Kidney glomerular epithelial cell (primary cell): ENCODE measurements around the gene AGPS.
"Not testable (repeated sequence)": the region's sequence is repeated elsewhere in the genome, so short reads cannot be mapped to it uniquely, and the experiment has no call there.

ENCODE experiments used
- DNase-seq: peaks from one replicate; lab custom pipeline; 2025; lab: John Stamatoyannopoulos, UW

AGPS gene

DNA sequence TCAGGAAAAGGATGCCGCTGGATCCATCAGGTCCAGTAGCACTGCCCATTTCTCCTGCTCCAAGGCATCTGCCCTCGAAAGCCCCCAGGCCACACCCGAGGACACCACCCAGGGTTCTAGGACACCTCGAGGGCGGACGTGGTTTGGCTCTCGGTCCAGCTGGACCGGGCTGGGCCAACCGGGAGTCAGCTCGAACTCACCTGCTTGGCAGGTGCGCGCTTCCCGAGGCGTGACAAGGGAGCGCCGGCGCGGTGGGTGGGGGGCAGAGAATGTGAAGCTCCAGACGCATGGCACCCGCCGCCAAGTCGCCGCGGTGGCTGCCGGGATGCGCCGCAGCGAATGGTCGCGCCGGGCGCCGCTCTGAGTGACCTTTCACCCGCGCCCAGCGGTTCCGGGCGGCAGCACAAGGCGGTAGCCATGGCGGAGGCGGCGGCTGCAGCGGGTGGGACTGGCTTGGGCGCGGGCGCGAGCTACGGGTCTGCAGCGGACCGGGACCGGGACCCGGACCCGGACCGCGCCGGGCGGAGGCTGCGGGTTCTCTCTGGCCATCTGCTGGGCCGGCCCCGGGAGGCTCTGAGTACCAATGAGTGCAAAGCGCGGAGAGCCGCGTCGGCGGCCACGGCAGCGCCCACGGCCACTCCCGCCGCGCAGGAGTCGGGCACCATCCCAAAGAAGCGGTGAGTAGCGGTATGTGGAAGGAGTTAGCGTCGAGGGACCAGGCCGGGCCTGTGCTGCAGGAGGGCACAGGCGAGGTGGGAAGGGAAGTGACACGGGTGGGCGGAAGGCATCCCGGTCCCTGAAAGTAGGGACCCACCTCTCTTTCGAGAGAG, at the start of gene AGPS:
Gene AGPS (plus strand): TSS at position 401 of the 830 bp plus-strand sequence. CDS start 17 bp downstream, at position 418.
- peak; percentile 70 for DNase-seq

DNA sequence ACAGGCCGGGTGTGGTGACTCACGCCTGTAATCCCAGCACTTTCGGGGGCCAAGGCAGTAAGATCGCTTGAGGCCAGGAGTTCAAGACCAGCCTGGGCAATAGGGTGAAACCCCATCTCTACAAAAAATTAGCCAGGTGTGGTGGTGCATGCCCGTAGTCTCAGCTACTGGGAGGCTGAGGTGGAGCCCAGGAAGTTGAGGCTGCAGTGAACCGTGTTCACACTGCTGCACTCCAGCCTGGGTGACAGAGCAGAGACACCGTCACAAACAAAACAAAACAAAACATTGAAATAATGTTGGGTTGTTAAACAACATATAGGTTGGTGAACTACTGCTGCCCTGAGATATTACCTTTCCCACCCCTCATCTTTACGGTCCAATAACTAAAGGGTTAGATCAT, 48.8 kb upstream of the AGPS start:
- no peak for DNase-seq

DNA sequence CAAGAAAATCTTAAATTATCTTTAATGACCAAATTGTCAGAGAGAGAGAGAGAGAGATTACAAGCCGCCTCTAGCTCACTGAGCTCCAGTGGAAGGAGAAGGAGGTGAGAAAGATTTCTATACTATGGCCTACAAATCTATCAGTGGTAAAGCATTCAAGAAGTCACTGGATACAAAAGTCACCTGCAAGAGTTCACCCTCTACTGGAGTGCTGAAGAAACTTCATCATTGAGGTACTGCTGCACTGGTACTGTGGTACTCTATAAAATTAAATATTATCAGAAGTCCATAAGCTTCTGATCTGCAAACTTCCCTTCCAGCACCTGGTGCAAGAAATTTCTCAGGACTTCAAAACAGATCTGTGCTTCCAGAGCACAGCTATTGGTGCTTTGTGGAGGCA, 48.3 kb upstream of the AGPS start:
- DNase-seq = no peak

DNA sequence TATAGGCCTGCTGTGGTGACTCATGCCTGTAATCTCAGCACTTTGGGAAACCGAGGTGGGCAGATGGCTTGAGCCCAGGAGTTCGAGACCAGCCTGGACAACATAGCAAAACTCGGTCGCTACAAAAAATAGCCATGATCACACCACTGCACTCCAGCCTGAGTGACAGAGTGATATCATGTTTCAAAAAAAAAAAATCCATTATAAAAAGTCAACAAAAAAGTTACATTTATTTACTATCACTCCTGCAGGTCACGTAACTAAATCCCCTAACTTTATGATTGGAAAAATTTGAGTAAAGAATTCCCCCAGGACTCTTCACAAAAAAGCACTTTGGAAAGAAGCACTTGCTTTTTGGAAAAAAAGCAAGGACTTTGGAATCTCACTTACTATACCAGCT, 46.4 kb upstream of the AGPS start:
- DNase-seq = no peak

DNA sequence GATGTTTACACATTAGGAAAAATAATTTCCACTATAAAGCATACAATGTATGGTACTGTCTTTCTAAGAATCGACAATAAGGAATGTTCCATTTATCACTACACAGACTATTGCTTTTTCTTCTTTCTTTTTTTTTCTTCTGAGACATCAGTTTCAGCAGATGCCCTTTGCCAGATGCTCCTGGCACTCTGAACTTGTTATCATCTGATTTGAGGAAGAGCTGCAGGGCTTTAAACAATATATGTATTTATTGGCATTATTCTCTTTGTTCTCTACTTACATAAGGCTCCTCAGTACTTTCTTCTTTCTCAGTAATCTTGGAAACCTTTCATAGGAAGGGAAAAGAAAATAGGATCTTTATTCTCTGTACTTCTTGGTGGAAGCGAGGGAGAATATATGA, 45.0 kb upstream of the AGPS start:
- DNase-seq = no peak

DNA sequence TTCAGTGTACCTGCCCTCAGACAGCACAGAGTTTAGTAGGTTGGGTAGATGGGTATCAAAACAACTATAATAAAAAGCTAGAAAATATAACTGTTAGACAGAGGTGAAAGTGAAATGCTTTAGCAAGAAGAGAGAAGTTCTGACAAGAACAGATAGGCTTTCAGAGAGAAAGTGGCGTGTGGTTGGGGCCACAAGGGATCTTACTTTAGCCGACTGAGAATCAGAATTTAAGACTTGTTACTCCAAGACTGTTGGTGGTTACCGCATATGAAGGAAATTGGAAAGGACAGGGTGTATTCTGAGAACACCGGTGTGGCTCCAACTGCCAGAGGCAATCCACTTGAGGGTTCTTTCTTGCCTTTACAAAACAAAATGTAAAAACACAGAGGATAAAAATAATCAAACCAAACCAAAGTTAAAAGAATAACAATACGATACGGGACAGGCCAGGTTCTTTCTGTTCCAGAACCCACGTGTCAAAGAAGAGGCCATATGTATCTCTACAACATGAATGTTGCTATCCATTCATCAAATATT, 44.4 kb upstream of the AGPS start:
- no peak for DNase-seq

DNA sequence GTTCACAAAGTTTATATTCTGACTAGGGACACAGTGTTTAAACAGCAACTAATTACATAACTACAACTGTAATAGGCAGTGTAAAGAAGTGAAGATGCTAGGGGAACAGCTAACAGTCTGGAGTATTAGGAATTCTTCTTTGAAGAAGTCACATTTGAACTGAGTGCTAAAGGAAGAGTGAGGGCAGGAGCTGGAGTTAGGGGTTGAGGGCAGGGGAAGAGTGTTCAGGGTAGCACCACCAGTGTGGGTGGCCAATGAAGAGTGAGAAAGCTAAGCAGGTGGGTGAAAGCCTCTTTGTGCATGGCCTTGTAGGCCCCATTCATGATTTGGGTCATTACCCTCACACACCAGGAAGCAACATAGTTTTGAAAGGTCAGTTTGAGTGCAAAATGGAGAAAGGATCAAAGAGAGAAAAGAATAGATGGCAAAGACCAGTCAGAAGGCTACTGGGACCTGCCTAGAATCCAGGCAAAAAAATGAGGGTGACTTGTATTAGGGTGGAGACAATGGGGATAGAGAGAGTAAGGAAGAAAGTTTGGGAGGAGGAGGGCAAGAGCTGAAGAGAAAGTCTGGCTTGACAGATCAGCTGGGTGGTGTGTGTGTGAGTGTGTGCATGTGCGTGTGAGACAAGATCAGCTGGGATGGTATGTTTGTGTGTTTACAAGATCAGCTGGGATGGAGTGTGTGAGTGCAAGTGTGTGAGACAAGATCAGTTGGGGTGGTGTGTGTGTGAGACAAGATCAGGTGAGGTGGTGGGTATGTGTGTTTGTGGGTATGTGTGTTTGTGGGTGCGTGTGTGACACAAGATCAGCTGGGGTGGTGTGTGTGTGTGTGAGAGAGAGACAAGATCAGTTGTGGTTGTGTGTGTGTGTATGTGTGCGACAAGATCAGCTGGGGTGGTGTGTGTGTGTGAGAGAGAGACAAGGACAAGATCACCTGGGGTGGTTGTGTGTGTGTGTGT, 43.6 kb upstream of the AGPS start:
- DNase-seq = no peak

DNA sequence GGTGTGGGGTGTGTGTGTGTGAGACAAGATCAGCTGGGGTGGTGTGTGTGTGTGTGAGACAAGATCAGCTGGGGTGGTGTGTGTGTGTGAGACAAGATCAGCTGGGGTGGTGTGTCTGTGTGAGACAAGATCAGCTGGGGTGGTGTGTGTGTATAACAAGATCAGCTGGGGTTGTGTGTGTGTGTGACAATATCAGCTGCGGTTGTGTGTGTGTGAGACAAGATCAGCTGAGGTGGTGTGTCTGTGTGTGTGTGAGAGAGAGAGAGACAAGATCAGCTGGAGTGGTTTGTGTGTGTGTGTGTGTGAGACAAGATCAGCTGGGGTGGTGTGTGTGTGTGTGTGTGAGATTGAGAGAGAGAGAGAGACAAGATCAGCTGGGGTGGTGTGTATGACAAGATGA, 41.9 kb upstream of the AGPS start:
- DNase-seq = not testable (repeated sequence)

DNA sequence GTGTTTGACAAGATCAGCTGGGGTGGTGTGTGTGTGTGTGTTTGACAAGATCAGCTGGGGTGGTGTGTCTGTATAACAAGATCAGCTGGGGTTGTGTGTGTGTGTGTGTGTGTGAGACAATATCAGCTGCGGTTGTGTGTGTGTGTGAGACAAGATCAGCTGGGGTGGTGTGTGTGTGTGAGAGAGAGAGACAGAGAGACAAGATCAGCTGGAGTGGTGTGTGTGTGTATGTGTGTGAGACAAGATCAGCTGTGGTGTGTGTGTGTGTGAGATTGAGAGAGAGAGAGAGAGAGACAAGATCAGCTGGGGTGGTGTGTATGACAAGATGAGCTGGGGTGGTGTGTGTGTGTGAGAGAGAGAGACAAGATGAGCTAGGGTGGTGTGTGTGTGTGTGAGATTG, 41.5 kb upstream of the AGPS start:
- not testable (repeated sequence) for DNase-seq

DNA sequence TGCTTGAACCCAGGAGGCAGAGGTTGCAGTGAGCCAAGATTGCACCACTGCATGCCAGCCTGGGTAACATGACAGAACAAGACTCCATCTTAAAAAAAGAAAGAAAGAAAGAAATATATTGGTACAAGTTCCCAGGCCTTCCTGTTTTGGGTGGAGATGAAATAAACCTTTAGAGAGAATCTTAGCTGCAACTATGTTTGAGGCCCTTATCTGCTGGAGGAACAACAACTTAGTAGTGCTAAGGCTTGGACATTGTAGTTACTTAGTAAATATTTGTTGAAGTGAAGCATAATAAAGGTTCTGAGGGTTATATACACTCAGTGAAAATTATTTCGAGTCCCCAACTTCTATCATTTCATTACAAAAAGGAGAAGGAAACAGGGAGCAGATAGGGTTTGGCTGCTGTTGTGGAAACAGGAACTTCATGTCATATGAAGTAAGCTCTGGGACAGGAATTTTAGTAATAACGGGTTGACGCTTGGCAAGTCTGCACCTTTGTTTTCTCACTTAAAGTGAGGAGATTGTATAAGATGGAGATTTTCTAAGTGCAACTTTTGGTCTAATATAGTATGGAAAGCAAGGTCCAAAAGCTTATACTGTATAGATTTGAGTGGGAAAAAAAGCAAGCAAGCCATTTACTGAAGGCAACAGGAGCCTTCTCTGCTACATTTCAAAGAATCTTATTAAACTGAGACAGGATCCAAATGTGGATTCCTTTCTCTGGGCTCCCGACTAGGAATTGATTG, 40.0 kb upstream of the AGPS start:
- no peak for DNase-seq

DNA sequence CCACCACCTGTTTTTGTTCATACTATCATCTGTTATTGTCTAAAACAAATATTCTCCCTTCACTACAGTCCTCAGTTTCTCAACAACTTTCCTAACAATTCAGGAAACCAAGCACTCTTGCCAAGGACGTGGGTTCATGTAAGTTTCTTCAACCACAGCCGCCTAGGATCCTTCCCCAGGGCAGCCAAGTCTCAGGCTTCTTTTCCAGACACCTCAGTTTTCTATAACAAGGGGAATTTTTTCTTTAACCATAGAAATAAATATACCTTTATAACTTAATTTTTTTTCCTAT, 39.4 kb upstream of the AGPS start:
- no peak for DNase-seq

DNA sequence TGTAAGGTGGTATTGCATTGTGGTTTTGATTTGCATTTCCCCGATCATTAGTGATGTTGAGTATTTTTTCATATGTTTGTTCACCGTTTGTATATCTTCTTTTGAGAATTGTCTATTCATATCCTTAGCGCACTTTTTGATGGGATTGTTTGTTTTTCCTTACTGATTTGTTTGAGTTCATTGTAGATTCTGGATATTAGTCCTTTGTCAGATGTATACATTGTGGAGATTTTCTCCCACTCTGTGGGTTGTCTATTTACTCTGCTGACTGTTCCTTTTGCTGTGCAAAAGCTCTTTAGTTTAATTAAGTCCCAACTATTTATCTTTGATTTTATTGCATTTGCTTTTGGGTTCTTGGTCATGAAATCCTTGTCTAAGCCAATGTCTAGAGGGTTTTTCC, 38.0 kb upstream of the AGPS start:
- not testable (repeated sequence) for DNase-seq

DNA sequence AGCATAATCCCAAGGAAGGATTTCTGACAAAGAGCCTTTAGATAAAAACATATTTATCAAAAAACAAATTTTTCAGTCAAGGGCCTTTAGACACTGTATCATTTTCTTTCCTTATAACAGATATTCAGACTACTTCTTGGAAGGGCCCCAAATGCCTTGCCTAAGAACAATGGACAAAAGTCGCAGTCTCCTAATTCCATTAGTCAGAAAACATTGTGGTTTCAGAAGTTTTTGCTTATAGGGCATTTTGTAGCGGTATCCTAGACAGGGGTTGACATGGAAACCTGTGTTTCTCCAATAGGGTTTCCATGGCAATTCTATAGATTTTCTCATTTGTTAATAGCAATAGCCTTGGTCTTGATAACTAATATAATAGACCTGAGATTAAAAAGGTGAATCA, 36.7 kb upstream of the AGPS start:
- DNase-seq = peak; percentile 41

DNA sequence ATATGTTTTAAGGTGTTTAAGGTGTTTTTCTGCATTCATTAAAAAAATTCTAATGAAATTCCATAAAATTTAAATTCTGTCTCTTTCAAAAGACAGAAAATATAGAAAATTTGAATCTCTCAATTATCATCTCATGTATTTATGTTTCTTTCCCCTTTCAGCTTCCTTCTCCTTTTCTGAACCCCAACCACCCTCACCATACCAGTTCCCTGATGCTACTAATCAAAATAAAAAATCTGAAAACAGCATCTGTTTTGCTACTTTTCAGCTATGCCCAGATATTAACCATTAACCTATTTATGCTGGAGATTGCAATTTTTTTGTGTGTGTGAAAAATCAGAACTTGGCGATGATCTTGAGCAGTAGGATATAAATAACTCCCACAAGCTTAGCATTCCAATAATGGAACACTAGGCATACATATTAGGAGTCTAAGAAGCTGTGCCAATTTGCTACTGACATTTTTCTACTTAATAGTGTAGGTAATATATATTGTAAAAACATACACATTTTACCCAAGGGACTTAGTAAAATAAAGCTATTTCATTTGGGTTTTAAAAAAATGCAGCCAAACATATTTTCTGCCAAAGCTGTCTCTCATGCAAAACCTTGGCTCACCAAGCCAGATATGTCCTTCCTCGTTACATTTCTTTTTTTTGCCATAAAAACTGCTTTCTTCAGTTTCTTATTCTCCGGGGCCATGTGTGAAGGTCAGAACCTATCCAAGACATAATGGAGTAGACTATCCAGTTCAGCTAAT, 32.6 kb upstream of the AGPS start:
- DNase-seq = no peak

DNA sequence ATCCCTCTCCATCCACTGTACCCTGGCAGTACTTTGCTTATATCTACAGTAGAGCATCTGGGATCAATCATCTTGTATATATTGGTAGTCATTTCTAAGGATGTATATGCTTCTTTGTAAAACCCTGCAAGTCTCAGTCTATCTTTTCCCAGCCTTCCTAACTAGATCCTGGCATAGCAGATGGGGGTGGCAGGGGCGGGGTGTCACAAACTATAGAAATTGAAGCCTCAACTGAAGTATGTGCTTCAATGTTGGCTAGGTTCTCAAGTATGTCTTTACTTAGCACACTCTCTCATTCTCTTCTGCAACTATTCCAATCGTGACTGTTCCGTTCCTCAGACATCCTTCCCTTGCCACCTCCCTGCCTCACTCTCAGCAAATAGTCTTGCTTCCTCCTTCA, 30.1 kb upstream of the AGPS start:
- DNase-seq = no peak

DNA sequence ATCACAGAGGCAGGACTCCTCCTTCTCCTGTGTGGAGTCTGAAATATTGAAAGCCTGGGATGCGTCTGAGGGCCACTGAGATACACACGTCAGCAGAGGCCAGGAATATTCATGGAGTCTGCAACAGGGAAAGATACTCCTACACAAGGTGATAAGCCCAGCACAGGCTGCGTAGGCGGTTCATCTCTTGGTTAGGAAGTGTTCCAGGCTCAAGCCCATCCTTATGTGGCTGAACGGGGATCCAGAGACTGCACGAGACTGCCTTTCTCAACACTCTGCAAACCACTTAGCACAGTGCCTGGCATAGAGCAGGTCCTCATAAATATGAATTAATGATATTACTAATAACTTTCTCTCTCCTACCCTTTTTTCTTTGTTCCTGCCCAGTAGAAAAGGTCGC, 29.2 kb upstream of the AGPS start:
- DNase-seq = no peak

DNA sequence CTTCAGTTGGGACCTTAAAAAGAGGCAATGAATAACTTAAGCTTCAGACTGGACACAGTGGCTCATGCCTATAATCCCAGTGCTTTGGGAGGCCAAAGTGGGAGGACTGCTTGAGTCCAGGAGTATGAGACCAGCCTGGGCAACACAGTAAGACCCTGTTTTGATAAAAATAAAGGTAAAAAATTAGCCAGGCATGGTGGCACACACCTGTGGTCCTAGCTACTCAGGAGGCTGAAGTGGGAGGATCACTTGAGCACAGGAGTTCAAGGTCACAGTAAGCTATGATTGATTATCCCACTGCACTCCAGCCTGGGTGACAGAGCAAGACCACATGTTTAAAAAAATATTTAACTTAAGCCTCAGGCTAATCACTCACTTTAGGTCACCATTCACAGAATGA, 26.8 kb upstream of the AGPS start:
- not testable (repeated sequence) for DNase-seq

DNA sequence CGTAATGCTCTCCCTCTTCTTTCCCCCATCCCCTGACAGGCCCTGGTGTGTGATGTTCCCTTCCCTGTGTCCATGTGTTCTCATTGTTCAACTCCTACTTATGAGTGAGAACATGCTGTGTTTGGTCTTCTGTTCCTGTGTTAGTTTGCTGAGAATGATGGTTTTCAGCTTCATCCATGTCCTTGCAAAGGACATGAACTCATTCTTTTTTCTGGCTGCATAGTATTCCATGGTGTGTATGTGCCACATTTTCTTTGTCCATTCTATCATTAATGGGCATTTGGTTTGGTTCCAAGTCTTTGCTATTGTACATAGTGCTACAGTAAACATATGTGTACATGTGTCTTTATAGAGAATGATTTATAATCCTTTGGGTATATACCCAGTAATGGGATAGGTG, 24.6 kb upstream of the AGPS start:
- DNase-seq = not testable (repeated sequence)

DNA sequence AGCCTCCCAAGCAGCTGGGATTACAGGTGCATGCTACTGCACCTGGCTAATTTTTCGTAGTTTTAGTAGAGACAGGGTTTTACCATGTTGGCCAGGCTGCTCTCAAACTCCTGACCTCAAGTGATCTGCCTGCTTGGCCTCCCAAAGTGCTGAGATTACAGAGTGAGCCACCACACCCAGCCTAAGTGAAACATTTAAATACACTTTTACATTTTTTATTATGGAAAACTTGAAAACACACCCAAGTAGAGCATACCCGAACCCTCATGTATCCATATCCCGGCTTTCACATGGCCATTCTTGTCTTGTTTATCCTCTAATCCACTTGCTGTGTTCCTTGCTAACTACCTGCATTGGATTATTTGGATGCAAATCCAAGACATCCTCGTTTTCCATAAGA, 13.2 kb upstream of the AGPS start:
- DNase-seq = no peak

DNA sequence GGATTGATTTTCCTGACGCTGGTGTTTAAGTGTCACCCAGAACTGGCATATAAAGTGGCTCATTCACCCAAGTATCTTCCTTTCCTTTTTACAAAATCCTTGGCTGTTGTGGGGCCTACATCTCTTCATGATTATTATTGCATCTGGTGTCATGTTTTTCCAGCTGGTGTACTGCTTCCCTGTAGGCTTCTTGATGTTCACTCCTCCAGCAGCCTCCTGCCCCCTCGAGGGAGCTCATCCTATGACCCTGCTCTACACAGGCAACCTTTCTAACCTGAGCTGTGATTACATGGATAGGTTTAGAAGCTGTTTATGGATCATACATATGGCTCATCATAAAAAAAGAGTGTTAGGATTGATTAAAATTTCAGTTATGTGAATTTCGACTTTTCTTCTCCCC, 12.4 kb upstream of the AGPS start:
- no peak for DNase-seq

DNA sequence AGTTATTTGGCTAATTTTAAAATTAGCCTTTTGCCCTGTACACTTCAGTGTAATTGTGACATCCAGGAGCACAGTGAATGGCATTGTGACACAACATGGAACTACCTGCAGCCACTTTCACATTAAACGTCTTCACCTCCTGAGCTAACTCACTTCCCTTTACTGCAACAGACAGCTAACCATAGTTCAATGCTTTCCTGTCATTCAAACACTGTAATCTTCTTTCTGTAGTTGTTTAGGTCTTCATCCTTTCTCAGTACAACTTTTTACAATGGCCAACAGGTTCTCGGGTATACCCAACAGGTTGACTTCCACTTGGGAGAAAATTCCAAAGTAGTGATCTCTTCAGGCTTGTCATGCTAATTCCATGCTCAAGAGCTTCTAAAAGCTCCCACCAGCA, 8.6 kb upstream of the AGPS start:
- no peak for DNase-seq

DNA sequence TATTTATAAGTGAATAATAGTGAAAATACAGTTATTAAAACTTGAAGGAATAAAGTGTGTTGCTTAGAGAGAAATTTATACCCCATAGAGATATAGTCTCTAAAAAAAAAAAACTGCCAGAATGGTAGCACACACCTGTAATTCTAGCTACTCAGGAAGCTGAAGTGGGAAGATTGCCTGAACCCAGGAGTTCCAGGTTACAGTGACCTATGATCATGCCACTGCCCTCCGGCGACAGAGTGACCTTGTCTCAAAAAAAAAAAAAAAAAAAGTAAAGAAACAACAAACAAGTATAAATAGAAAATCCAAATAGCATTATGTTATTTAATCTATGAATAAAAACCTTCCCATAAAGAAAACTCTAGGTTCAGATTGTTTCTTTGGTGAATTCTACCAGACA, 7.4 kb upstream of the AGPS start:
- DNase-seq = no peak
